Limb (tissue), 2 donors: ENCODE data around the gene PLIN1.
A peak's percentile ranks its signal among the peaks of the same experiment; 100 is the strongest.

ENCODE experiments used
- DNase-seq, 2 donors: peaks; one replicate each; pipeline ENCODE4 v3.0.0-alpha.2; 2016; ENCODE audit errors: extremely low spot score in 2 of 2

PLIN1 gene

GRCh38 chr15:89654301-89654761, 24.8 kb downstream of the PLIN1 start:
- DNase-seq: no peak

DNA sequence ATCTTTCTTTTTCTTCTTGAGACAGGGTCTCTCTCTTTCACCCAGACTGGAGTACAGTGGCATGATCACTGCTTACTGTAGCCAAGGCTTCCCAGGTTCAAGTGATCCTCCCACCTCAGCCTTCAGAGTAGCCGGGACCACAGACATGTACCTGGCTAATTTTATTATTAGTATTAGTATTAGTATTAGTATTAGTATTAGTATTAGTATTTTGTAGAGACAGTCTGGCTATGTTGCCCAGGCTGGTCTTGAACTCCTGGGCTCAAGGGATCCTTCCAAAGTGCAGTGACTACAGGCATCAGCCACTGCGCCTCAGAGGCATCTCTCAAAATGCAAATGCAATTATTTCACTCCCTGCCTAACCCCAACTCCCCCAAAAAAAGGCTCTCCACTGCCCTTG, 25.6 kb downstream of the PLIN1 start:
- no peak for DNase-seq

- no peak for DNase-seq
Observed at GRCh38 chr15:89652666-89653065, 26.5 kb downstream of the PLIN1 start.

GRCh38 chr15:89652131-89652530, 27.0 kb downstream of the PLIN1 start:
- DNase-seq: no peak

DNA sequence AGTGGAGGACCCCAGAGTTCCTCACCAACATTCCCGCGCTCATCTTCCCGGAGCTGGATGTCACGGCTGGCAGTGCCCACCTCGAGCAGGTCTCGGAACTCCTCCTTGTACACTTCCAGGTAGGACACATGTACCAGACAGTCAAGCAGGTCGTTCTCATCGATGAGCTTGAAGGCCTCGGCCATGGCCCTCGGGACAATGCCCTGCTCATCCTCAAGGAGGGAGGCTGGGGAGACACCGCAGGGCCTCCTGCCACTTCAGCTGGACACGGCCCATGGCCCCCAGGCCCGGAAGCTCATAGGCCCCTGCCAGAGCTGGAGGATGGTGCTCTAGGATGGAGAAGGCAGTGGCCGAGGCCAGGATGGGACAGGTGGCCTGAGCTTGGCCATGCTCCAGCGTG, 29.5 kb downstream of the PLIN1 start:
- no peak for DNase-seq

- no peak for DNase-seq
Observed at GRCh38 chr15:89649013-89649625, 30.0 kb downstream of the PLIN1 start.

DNA sequence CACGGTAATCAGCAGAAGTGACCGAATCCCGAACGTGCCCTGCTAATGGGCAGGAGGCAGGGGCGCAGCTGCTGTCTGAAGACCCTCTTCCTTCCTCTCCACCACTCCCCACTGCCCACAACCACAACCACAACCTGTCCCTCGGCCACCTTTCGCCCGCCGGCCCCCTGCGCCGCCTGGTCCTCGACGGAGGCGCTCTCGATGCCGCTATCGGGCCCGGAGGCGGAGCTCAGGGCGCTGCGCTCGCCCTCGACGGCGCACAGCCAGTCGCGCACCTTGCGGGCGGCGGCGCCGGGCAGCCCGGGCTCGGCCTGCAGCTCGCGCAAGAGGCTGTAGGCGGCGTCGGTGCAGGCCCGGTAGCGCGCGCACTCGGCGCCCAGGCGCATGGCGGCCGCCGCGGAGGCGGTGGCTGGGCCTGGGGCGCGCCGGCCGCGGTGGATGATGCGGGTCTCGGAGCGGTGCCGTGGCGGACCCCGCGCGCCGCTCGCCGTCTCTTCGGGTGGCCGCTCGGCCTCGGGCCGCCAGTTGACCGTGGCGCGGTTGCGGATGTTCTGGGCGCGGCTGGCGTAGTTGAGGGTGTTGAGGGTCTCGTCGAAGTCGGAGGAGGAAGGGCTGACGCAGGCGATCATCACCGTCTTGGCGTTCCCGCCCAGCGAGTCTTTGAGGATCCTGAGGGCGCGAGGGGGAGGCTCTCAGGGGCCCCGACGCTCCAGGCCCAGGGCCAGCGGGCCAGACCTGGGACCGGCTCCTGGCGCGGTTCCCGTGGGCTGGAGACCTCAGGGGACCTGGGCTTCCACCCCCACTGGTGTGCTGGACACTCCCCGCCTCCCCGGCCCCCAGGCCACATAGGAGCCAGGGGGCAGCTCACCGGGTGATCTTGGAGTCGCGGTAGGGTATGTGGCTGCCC, 30.8 kb downstream of the PLIN1 start:
- no peak for DNase-seq

GRCh38 chr15:89647191-89647851, 31.8 kb downstream of the PLIN1 start:
- peak; percentile 39 to 84 for DNase-seq

DNA sequence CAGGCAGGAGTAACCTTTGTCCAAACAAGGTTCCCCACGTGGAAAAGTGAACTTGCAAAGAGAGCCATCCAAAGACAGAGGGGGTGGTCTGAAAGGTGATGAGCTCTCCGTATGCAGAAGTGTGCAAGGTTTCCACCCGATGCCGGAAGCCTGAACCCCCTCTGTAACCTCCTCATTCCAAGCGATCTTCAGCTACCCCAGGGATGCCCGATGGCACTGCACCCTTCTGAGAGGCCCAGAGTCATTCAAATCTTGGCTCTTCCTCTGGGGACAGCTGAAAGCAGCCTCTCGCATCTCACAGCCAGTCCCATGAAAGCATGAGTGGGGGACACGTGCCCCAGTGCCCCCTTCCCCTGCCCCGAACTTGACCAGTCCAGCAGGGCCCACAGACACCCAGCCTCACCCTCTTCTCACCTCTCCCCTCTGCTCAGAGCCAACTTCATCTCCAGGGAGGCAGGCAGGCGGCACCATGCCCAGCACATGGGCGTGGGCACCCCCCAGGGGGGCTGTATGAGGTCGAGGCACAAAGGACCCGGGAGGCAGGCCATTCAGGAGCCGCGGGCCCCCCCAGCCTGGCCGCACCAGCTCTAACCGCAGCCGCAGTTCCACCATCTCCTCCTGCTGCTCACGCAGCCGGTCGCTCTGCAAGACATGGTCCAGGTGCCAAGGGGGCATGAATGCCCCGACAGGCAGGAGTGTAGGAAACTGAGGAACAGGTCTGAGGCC, 32.6 kb downstream of the PLIN1 start:
- DNase-seq: no peak

- DNase-seq: no peak
Observed at GRCh38 chr15:89645680-89646079, 33.5 kb downstream of the PLIN1 start.

DNA sequence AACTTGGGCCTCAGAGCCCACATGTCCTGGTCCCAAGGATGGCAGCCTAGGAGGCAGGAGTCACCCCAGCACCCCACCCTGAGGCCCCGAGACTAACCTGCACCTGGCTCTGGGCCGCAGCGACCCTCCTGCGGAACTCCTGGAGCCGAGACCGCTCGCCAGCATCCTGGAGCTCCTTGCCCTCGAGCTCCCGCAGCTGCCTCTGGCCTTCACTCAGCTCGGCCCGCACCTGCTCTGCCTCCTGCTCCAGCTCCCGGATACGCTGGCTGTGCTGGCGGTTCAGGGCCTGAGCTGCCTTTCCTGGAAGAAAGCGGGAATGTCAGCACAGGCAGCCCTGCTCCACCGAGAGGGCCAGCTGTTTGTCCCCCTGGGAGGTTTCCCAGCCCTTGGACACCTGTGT, 37.1 kb downstream of the PLIN1 start:
- DNase-seq: no peak

DNA sequence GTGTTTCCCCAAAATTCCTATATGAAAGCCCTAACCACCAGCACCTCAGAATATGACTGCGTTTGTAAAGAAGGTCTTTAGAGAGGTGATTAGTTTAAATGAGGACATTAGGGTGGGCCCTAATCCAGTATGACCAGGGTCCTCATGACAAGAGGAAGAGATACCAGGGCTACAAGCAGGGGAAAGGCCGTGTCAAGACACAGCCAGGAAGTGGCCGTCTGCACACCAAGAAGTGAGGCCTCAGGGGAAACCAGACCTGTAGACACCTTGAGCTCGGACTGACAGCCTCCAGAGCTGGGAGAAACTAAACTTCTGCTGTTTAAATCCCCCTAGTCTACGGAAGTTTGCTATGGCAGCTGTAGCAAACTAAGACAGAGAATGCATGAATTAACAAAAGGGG, 38.1 kb downstream of the PLIN1 start:
- DNase-seq: no peak

DNA sequence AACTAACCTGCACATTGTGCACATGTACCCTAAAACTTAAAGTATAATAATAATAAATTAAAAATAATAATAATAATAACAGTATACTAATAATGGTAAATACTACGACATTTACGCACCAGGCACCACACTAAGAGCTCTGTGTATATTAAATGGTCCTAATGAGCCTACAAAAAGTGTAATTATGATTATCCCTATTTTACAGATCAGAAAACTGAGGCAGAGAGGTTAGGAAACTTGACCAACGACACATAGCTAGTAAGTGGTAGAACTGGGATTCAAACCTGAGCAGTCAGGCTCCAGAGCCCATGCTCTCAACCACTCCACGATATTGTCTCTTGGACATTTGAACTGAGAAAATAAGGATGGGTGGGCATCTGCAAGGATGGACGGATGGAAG, 38.9 kb downstream of the PLIN1 start:
- no peak for DNase-seq

- no peak for DNase-seq
Observed at GRCh38 chr15:89633585-89633984, 45.6 kb downstream of the PLIN1 start.

DNA sequence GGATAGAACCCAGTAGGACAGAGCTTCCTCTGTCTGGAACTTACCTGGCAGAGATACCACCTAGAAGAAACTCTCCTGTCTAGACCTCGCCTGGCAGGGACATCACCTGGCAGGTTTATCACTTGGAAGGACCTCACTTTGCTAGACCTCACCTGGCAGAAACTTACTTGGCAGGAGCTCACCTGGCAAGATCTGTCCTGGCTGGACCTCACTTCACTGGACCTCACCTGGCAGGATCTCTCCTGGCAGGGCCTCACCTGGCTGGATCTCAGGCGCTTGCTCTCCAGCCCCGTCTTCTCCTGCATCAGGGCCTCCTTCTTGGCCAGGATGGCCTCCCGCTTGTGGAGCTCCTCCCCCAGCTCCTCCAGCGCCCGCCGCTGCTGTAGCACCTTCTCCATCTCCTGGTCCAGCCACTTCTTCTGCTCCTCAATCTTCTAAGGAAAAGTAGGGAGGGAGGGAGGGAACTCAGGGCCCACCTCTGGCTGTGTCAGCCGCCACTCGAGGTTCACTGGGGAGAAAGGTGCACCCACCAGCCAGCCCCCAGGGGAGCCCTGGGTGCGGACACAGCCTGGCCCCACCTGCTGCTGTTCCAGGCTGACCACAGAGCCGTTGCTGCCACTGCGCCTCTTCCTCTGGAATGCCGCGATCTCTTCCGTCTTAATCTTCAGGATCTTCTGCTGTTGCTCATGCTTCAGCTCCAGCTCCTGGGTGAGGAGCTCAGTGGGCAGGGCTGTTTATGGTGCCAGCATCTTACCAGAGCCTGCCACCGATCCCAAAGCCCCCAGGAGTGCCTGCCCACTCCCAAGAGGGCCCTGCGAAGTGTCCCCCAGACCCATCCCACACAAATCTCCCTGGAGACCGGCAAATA, 46.4 kb downstream of the PLIN1 start:
- DNase-seq: no peak

GRCh38 chr15:89631902-89632264, 47.3 kb downstream of the PLIN1 start:
- no peak for DNase-seq

GRCh38 chr15:89630974-89631901, 47.9 kb downstream of the PLIN1 start:
- no peak for DNase-seq

- DNase-seq: no peak
Observed at GRCh38 chr15:89630260-89630659, 48.9 kb downstream of the PLIN1 start.

- no peak for DNase-seq
Observed at GRCh38 chr15:89629829-89630228, 49.3 kb downstream of the PLIN1 start.
